ENCODE results near the gene TRIM73. TPM values are rescaled to one million over a fixed set of nuclear protein-coding genes. Genes with fewer than 3 reads are reported as not detected.

Gene TRIM73
- total RNA-seq, result 6.3 TPM

GRCh38 chr7:75395329-75395728 lies at the start of gene TRIM73:
Gene TRIM73, plus strand, starts transcription at chr7:75395629. Its CDS starts 3,305 bp downstream, at chr7:75398934.

Small RNA genes within 50 kb of the gene (small RNA-seq; reads per million reads assigned to genes)
- not detected for gene RF00019 (ENCODE audit: low replicate concordance)

Other genes starting within 250 kb of the TRIM73 start
- 24.1 TPM for gene POM121C, start 90.7 kb downstream of the TRIM73 start, total RNA-seq
- not detected for gene SPDYE5, start 96.7 kb downstream of the TRIM73 start, total RNA-seq